Measurements from ENCODE around the gene ENAH. TPM values are rescaled to one million over a fixed set of nuclear protein-coding genes. Genes with fewer than 3 reads are reported as not detected.
"Not testable (repeated sequence)": the region's sequence is repeated elsewhere in the genome, so short reads cannot be mapped to it uniquely, and the experiment has no call there.

ENAH gene
- total and polyA plus RNA-seq, 2 donors (not counting 1 experiment from before 2014, with no cell fraction given) = 1.3 to 1.6 TPM

- H3K9me3 ChIP-seq (ENCODE audit: control extremely low read depth in 1 of 3, control insufficient read depth in 2 of 3, insufficient read depth in 1 of 3, low read length in 2 of 3) = no peaks in the 10 kb centered on the region
- WGBS (ENCODE audit: insufficient coverage) = 100% methylated on average over 2 of the region's 4 CpGs
- Mint-ChIP-seq H3K27me3 (peaks cover 4% of the 10 kb centered on the region), H3K4me1 (no peaks in the 10 kb centered on the region), H3K27ac (no peak overlapping the region), H3K9me3 (ENCODE audit: insufficient read depth) (no peaks in the 10 kb centered on the region), H3K4me3 (no peak overlapping the region)
- H2AFZ ChIP-seq (ENCODE audit: insufficient read depth, low read depth, low read length, poor library complexity, severe bottlenecking) = no peak overlapping the region
- no peak for DNase-seq
- H3K36me3 ChIP-seq (replicated peaks in 1 of 2; ENCODE audit: control extremely low read depth in 1 of 2, control insufficient read depth in 1 of 2, extremely low read depth in 1 of 2, insufficient read depth in 2 of 2, low read length in 1 of 2) = no peaks in the 10 kb centered on the region
- no peaks in the 10 kb centered on the region for H4K20me1 ChIP-seq (ENCODE audit: control insufficient read depth, insufficient read depth, low read length, poor library complexity, severe bottlenecking)
- no peak for TF ChIP-seq EZH2 (IDR thresholded peaks at IDR 0.05; ENCODE audit: borderline replicate concordance, insufficient read depth, low read depth, low read length, poor library complexity, severe bottlenecking)
- TF ChIP-seq, protein P1, sequence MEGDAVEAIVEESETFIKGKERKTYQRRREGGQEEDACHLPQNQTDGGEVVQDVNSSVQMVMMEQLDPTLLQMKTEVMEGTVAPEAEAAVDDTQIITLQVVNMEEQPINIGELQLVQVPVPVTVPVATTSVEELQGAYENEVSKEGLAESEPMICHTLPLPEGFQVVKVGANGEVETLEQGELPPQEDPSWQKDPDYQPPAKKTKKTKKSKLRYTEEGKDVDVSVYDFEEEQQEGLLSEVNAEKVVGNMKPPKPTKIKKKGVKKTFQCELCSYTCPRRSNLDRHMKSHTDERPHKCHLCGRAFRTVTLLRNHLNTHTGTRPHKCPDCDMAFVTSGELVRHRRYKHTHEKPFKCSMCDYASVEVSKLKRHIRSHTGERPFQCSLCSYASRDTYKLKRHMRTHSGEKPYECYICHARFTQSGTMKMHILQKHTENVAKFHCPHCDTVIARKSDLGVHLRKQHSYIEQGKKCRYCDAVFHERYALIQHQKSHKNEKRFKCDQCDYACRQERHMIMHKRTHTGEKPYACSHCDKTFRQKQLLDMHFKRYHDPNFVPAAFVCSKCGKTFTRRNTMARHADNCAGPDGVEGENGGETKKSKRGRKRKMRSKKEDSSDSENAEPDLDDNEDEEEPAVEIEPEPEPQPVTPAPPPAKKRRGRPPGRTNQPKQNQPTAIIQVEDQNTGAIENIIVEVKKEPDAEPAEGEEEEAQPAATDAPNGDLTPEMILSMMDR (IDR thresholded peaks at IDR 0.05) = no peak
- no peak overlapping the region for H3K4me2 ChIP-seq (replicated peaks; ENCODE audit: low read depth, low read length, poor library complexity, severe bottlenecking)
- no peaks in the 10 kb centered on the region for H3K4me1 ChIP-seq (ENCODE audit: control insufficient read depth in 2 of 2, insufficient read depth in 2 of 2, low read length in 2 of 2)
- CTCF ChIA-PET = no interaction called here
- ATAC-seq (ENCODE audit: low read depth) = no peak
- no peak overlapping the region for H3K4me3 ChIP-seq (ENCODE audit: control extremely low read depth in 1 of 5, extremely low read depth in 1 of 5, insufficient read depth in 1 of 5, low read depth in 2 of 5, low read length in 4 of 5)
- no peak overlapping the region for H3K27ac ChIP-seq (ENCODE audit: low read length in 2 of 2)
- intact Hi-C loops (cut with micrococcal nuclease) = no loop called here
- H3K27me3 ChIP-seq (replicated peaks in 1 of 4; ENCODE audit: control extremely low read depth in 1 of 4, control insufficient read depth in 3 of 4, insufficient read depth in 4 of 4, low read length in 3 of 4) = no peaks in the 10 kb centered on the region
- no peak overlapping the region for H3K9ac ChIP-seq (ENCODE audit: low read length)
- POLR2A ChIA-PET = no interaction called here
- no peaks in the 10 kb centered on the region for H3K79me2 ChIP-seq (ENCODE audit: control insufficient read depth, insufficient read depth, low read length)
These were observed 141.0 kb downstream of the ENAH start for GRCh38 chr1:225511828-225512381.

DNA sequence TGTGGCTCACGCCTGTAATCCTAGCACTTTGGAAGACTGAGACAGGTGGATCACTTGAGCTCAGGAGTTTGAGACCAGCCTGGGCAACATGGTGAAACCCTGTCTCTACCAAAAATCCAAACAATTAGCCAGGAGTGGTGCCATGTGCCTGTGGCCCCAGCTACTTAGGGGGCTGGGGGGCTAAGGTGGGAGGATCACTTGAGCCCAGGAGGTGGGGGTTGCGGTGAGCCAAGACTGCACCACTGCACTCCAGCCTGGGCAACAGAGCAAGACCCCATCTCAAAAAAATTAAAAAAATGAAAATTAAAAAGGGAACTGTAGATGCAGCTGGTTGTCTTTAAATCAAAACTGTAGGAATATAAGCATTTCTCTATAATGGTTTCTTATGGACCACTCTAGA lies 142.2 kb downstream of the ENAH start:
- H3K27me3 Mint-ChIP-seq; DNase-seq; H3K9me3 ChIP-seq (ENCODE audit: control extremely low read depth in 1 of 3, control insufficient read depth in 2 of 3, insufficient read depth in 1 of 3, low read length in 2 of 3); CTCF ChIA-PET; H3K4me2 ChIP-seq (replicated peaks; ENCODE audit: low read depth, low read length, poor library complexity, severe bottlenecking); H3K27me3 ChIP-seq (replicated peaks in 1 of 4; ENCODE audit: control extremely low read depth in 1 of 4, control insufficient read depth in 3 of 4, insufficient read depth in 4 of 4, low read length in 3 of 4); H3K27ac ChIP-seq (ENCODE audit: low read length in 2 of 2); H3K4me3 Mint-ChIP-seq; H3K36me3 ChIP-seq (replicated peaks in 1 of 2; ENCODE audit: control extremely low read depth in 1 of 2, control insufficient read depth in 1 of 2, extremely low read depth in 1 of 2, insufficient read depth in 2 of 2, low read length in 1 of 2); intact Hi-C loops (cut with micrococcal nuclease); H3K4me3 ChIP-seq (ENCODE audit: control extremely low read depth in 1 of 5, extremely low read depth in 1 of 5, insufficient read depth in 1 of 5, low read depth in 2 of 5, low read length in 4 of 5); H3K27ac Mint-ChIP-seq; H3K9me3 Mint-ChIP-seq (ENCODE audit: insufficient read depth); H3K4me1 Mint-ChIP-seq; H2AFZ ChIP-seq (ENCODE audit: insufficient read depth, low read depth, low read length, poor library complexity, severe bottlenecking); H3K79me2 ChIP-seq (ENCODE audit: control insufficient read depth, insufficient read depth, low read length); H3K9ac ChIP-seq (ENCODE audit: low read length); H3K4me1 ChIP-seq (ENCODE audit: control insufficient read depth in 2 of 2, insufficient read depth in 2 of 2, low read length in 2 of 2); POLR2A ChIA-PET; ATAC-seq (ENCODE audit: low read depth); H4K20me1 ChIP-seq (ENCODE audit: control insufficient read depth, insufficient read depth, low read length, poor library complexity, severe bottlenecking): not testable (repeated sequence)
- no CpG with 5 or more reads among the region's 2 CpGs for WGBS (ENCODE audit: insufficient coverage)

Measured in B cell (primary cell).